ENCODE measurements around the gene STAG3.

GRCh38 chr7:100189061-100189460 is 11.3 kb downstream of the STAG3 start:
- TF ChIP-seq, protein P1, sequence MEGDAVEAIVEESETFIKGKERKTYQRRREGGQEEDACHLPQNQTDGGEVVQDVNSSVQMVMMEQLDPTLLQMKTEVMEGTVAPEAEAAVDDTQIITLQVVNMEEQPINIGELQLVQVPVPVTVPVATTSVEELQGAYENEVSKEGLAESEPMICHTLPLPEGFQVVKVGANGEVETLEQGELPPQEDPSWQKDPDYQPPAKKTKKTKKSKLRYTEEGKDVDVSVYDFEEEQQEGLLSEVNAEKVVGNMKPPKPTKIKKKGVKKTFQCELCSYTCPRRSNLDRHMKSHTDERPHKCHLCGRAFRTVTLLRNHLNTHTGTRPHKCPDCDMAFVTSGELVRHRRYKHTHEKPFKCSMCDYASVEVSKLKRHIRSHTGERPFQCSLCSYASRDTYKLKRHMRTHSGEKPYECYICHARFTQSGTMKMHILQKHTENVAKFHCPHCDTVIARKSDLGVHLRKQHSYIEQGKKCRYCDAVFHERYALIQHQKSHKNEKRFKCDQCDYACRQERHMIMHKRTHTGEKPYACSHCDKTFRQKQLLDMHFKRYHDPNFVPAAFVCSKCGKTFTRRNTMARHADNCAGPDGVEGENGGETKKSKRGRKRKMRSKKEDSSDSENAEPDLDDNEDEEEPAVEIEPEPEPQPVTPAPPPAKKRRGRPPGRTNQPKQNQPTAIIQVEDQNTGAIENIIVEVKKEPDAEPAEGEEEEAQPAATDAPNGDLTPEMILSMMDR (IDR thresholded peaks at IDR 0.05) = no peak
- no peak for TF ChIP-seq EP300 (IDR thresholded peaks at IDR 0.05)
- TF ChIP-seq POLR2A (IDR thresholded peaks at IDR 0.05) = no peak
